H1 (cell line): Measurements from ENCODE around the gene BPIFB3. TPM values are rescaled to one million over a fixed set of nuclear protein-coding genes. Genes with fewer than 3 reads are reported as not detected.

Experiments used
- GTF2F1 ChIP-seq: IDR thresholded peaks from 2 replicates; pipeline ENCODE4 v1.6.1; 2012; ENCODE audit warnings: low read depth, low read length, improper control_type of control experiment, borderline replicate concordance
- polyA plus RNA-seq, 7 experiments: library from polyadenylated mRNA; depleted of rRNA in 3 of 7; stranded (reverse) in 5 of 7; unstranded in 2 of 7; fragments of >200 nt in 5 of 7; fragments of 200-250 nt in 2 of 7; gene quantifications; 1 replicate in 5 of 7; 2 replicates in 1 of 7; 4 replicates in 1 of 7; pipeline versions ENCODE4 v1.2.1 to v1.2.3, GENCODE V29; 2011 to 2013; ENCODE audit warnings: missing spikeins in 2 of 7, mixed read lengths in 2 of 7
- total RNA-seq: library from RNA; stranded (reverse); fragmentation: NEBNext Ultra II Directional; extraction: Animal tissue kit (Norgen Biotek cat#: 25700); gene quantifications from 2 replicates; pipeline ENCODE4 v1.2.1, GENCODE V29; 2021

Gene BPIFB3
- total and polyA plus RNA-seq, 2 of the 8 experiments (the other 6 are each of a cell fraction or from before 2014, with no cell fraction given) = not detected

GRCh38 chr20:33005132-33005566, 48.6 kb upstream of the BPIFB3 start (continued):
- TF ChIP-seq GTF2F1 = no peak
